ENCODE results near the gene YPEL2. TPM values are rescaled to one million over a fixed set of nuclear protein-coding genes. Genes with fewer than 3 reads are reported as not detected.

YPEL2 gene
- total RNA-seq, 2 donors from 2014 or later: 64.2 to 79.9 TPM

DNA sequence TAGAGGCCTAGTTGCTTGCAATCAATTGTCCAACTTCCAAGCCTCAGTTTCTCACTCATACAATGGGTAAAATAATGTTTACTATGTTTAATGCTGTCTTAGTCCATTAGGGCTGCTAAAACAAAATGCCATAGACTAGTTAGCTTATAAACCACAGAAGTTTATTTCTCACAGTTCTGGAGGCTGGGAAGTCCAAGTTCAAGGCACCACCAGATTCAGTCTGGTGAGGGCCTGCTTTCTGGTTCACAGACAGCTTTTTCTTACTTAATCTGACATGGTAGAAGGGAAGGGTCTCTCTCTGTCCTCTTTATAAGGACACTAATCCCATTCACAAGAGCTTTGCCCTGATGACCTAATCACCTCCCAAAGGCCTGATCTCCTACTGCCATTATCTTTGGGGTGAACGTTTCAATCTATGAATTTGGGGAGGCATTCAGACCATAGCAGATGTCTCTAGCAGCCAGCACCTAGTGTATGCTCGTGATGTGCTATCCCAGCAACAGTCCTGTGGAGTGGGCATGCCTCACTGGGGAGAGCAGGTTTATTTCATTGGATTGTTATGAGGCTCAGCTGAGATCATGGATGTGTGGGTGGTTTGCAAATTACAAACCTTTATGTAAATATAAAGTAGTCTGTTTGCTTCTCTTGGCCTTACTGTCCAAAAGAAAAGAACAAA lies 25.2 kb downstream of the YPEL2 start:
- H3K4me1 ChIP-seq (ENCODE audit: control insufficient read depth in 1 of 2, low read depth in 2 of 2): peaks cover 81 to 99% of the 10 kb centered on the region in 2 donors
- H3K27me3 ChIP-seq (replicated peaks; ENCODE audit: insufficient read depth): no peaks in the 10 kb centered on the region
- H3K9me3 ChIP-seq: no peaks in the 10 kb centered on the region
- ATAC-seq (ENCODE audit: insufficient number of reproducible peaks, low FRiP score, low read depth): no peak
- no peaks in the 10 kb centered on the region for H3K36me3 ChIP-seq
- no peak overlapping the region for H3K4me3 ChIP-seq
- no peak for DNase-seq (ENCODE audit: low spot score)
- peak overlapping the region; percentile 83 to 92 for H3K27ac ChIP-seq
- TF ChIP-seq, protein P1, sequence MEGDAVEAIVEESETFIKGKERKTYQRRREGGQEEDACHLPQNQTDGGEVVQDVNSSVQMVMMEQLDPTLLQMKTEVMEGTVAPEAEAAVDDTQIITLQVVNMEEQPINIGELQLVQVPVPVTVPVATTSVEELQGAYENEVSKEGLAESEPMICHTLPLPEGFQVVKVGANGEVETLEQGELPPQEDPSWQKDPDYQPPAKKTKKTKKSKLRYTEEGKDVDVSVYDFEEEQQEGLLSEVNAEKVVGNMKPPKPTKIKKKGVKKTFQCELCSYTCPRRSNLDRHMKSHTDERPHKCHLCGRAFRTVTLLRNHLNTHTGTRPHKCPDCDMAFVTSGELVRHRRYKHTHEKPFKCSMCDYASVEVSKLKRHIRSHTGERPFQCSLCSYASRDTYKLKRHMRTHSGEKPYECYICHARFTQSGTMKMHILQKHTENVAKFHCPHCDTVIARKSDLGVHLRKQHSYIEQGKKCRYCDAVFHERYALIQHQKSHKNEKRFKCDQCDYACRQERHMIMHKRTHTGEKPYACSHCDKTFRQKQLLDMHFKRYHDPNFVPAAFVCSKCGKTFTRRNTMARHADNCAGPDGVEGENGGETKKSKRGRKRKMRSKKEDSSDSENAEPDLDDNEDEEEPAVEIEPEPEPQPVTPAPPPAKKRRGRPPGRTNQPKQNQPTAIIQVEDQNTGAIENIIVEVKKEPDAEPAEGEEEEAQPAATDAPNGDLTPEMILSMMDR (IDR thresholded peaks at IDR 0.05): no peak

DNA sequence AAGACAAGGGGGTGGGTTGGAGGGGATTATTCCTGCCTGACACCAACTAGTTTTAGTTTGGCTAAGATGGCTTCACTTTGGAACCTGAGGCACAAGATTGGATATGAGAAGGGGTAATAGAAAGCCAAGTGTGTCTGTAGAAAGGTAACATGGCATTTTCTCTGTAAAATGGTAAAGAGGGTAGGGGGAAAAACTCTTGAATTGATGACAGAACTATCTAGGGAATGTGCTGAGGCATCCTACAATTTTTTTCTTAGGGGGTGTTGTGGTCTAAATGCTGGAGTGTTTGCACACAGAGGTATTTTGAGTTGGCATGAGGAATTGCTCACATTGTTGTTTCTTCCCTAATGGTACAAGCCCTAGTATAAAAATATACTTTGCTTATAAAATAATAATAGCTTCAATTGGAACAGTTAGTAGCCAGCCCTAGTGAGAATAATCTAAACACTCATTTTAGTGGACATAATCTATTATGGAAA lies 25.8 kb downstream of the YPEL2 start:
- no peak for ATAC-seq (ENCODE audit: insufficient number of reproducible peaks, low FRiP score, low read depth)
- H3K27me3 ChIP-seq (replicated peaks; ENCODE audit: insufficient read depth): no peaks in the 10 kb centered on the region
- no peak overlapping the region for H3K4me3 ChIP-seq
- TF ChIP-seq, protein P1 (IDR thresholded peaks at IDR 0.05): no peak
- DNase-seq (ENCODE audit: low spot score): no peak
- no peaks in the 10 kb centered on the region for H3K9me3 ChIP-seq
- H3K36me3 ChIP-seq: no peaks in the 10 kb centered on the region
- peak overlapping the region; percentile 83 to 92 for H3K27ac ChIP-seq
- peaks cover 82 to 99% of the 10 kb centered on the region in 2 donors for H3K4me1 ChIP-seq (ENCODE audit: control insufficient read depth in 1 of 2, low read depth in 2 of 2)

DNA sequence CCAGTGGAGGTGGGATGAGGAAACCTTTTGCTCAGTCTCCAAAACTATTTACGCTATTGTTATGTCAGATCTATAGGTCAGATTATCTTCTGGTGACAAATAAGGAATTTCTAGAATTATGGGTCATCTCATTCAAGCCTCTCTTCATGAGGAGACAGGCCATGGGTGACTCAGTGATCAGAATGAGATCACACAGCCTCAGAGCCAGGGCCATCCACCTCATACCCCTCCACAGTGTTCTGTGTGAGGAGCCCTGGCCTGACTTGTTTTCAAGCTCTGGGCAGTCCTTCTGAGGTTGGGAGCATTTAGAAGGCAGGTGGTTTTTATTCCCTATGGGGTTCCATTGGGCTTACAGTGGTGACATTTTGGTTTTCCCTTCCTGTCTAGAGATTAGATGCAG lies 26.5 kb downstream of the YPEL2 start:
- no peaks in the 10 kb centered on the region for H3K9me3 ChIP-seq
- H3K27ac ChIP-seq: peak overlapping the region; percentile 83 to 92
- no peaks in the 10 kb centered on the region for H3K36me3 ChIP-seq
- no peak for DNase-seq (ENCODE audit: low spot score)
- no peaks in the 10 kb centered on the region for H3K27me3 ChIP-seq (replicated peaks; ENCODE audit: insufficient read depth)
- H3K4me3 ChIP-seq: peak overlapping the region; percentile 20
- TF ChIP-seq, protein P1 (IDR thresholded peaks at IDR 0.05): no peak
- peaks cover 85 to 99% of the 10 kb centered on the region in 2 donors for H3K4me1 ChIP-seq (ENCODE audit: control insufficient read depth in 1 of 2, low read depth in 2 of 2)
- ATAC-seq (ENCODE audit: insufficient number of reproducible peaks, low FRiP score, low read depth): no peak

DNA sequence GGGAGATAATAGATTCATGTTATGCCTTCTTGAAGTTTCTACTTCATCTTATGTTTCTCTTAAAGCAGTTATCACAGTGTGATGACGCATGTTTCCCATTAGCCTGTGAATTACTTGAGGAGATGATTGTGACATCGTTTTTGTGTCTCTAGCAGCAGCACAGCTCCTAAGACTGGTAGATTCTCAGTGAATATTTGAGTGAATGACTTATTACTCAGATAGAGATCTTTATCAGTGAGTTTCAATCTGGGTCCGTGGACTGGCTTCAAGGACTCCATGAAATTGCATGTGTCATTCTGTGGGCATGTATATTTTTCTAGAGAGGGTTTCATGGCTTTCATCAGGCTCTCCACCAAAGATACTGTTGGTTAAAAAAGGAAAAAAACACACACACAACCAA lies 29.9 kb downstream of the YPEL2 start:
- DNase-seq (ENCODE audit: low spot score): no peak
- TF ChIP-seq, protein P1 (IDR thresholded peaks at IDR 0.05): no peak
- H3K36me3 ChIP-seq: no peaks in the 10 kb centered on the region
- H3K4me1 ChIP-seq (ENCODE audit: control insufficient read depth in 1 of 2, low read depth in 2 of 2): peaks cover 87 to 99% of the 10 kb centered on the region in 2 donors
- peak overlapping the region; percentile 83 to 92 for H3K27ac ChIP-seq
- H3K4me3 ChIP-seq: no peak overlapping the region
- no peaks in the 10 kb centered on the region for H3K9me3 ChIP-seq
- ATAC-seq (ENCODE audit: insufficient number of reproducible peaks, low FRiP score, low read depth): no peak
- no peaks in the 10 kb centered on the region for H3K27me3 ChIP-seq (replicated peaks; ENCODE audit: insufficient read depth)

DNA sequence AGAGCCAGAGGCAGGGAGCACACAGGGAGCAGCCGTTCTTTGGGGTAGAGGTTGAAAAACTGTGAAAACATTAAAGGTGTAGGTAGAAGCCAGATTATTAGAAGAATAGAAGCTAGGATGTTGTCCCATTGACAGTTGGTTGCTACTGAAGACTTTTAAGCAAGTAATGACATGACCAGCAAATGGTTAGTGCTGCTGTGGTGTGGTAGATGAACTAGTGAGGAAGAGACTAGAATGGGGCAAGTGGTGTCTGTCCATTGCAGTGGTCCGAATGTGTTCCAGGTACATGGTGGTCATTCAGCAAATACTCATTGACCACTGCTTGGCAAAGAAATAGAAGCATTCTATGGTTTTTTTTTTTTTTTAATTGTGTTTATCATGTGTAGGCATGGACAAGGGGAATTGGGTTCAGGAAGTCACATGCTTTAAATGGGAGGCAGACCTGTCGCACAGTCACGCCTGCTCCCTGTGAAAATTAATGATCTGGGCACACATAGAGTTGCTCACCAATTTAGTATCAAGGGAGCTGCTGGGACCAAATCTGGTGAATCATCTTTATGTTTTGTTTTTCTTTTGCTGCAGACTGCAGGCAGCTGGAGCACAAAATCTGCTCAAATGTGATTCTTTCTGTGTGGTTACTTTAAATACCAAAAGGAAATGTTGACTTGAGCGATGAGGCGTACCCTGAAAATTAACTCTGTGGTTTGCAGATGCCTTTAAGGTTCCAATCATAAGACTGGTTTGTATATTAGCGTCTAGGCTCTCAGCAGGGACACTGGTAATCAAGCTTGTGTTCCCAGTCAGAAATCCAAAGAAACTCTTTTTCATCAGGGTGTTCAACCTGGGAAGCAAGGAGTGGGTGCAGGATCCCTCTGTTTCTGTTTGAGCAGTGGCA lies 30.7 kb downstream of the YPEL2 start:
- Histone ChIP-seq H3K4me3 (peak overlapping the region; percentile 30), H3K27ac (peak overlapping the region; percentile 91 to 92), H3K4me1 (ENCODE audit: control insufficient read depth in 1 of 2, low read depth in 2 of 2) (peaks cover 90 to 99% of the 10 kb centered on the region in 2 donors), H3K9me3 (no peaks in the 10 kb centered on the region), H3K27me3 (replicated peaks; ENCODE audit: insufficient read depth) (no peaks in the 10 kb centered on the region), H3K36me3 (no peaks in the 10 kb centered on the region)
- TF ChIP-seq, protein P1 (IDR thresholded peaks at IDR 0.05): no peak
- no peak for ATAC-seq (ENCODE audit: insufficient number of reproducible peaks, low FRiP score, low read depth)
- DNase-seq (ENCODE audit: low spot score): no peak

All from thoracic aorta (tissue), 2 donors.